Muscle of leg (tissue), 11 donors: Measurements from ENCODE around the gene NRCAM. TPM values are rescaled to one million over a fixed set of nuclear protein-coding genes. Genes with fewer than 3 reads are reported as not detected.

Experiments used
- DNase-seq: peaks from one replicate; pipeline ENCODE4 v3.0.0; 2013
- H3K27ac ChIP-seq: one replicate; pipeline ENCODE4 v1.5.1; 2013; ENCODE audit warnings: mild to moderate bottlenecking, low read length, control low read depth
- H3K27me3 ChIP-seq: one replicate; pipeline ENCODE4 v1.6.1; 2013; ENCODE audit warnings: low read length; ENCODE audit not compliant: control insufficient read depth, insufficient read depth
- H3K36me3 ChIP-seq: one replicate; pipeline ENCODE4 v1.6.1; 2013; ENCODE audit warnings: low read length; ENCODE audit not compliant: control insufficient read depth, insufficient read depth
- H3K4me1 ChIP-seq: one replicate; pipeline ENCODE4 v1.6.1; 2013; ENCODE audit warnings: low read length; ENCODE audit not compliant: control insufficient read depth, insufficient read depth
- H3K4me3 ChIP-seq: one replicate; pipeline ENCODE4 v1.5.1; 2013; ENCODE audit warnings: low read length, control low read depth
- H3K9me3 ChIP-seq: replicated peaks from 2 replicates; pipeline ENCODE4 v1.6.1; 2013; ENCODE audit warnings: low read depth, low read length; ENCODE audit not compliant: control insufficient read depth
- WGBS: methylation state at CpG from one replicate; pipeline ENCODE4 v1.1.5; 2013; ENCODE audit warnings: missing lambda C conversion rate; ENCODE audit not compliant: insufficient coverage; 5-methylcytosine and 5-hydroxymethylcytosine counted together
- polyA plus RNA-seq, 8 donors: library from polyadenylated mRNA; unstranded; fragments of 120-200 nt; gene quantifications; one replicate each; pipeline versions ENCODE4 v1.2.1 to v1.2.3, GENCODE V29; 2013; ENCODE audit warnings: inconsistent platforms in 1 of 8, low replicate concordance in 1 of 8; ENCODE audit not compliant: insufficient read length in 8 of 8, insufficient read depth in 1 of 8
- total RNA-seq: library from RNA; stranded (reverse); fragments of 120-200 nt; gene quantifications from one replicate; pipeline ENCODE4 v1.2.4, GENCODE V29; 2013

NRCAM gene
- total and polyA plus RNA-seq, 9 donors = 17.5 to 35.6 (median 23.3) TPM

- Histone ChIP-seq H3K4me3 (no peak overlapping the region), H3K27ac (no peak overlapping the region), H3K4me1 (peaks cover 13% of the 10 kb centered on the region), H3K27me3 (no peaks in the 10 kb centered on the region), H3K9me3 (no peaks in the 10 kb centered on the region), H3K36me3 (no peaks in the 10 kb centered on the region)
- WGBS = 75% methylated on average over 3 of the region's 4 CpGs
- DNase-seq = no peak
Observed at GRCh38 chr7:108257954-108258353, 198.3 kb downstream of the NRCAM start.

GRCh38 chr7:108254259-108254658 lies 202.0 kb downstream of the NRCAM start:
- Histone ChIP-seq H3K9me3 (no peaks in the 10 kb centered on the region), H3K27me3 (no peaks in the 10 kb centered on the region), H3K36me3 (no peaks in the 10 kb centered on the region), H3K4me1 (no peaks in the 10 kb centered on the region), H3K27ac (no peak overlapping the region), H3K4me3 (no peak overlapping the region)
- DNase-seq = no peak
- no CpG with 5 or more reads among the region's 2 CpGs for WGBS

DNA sequence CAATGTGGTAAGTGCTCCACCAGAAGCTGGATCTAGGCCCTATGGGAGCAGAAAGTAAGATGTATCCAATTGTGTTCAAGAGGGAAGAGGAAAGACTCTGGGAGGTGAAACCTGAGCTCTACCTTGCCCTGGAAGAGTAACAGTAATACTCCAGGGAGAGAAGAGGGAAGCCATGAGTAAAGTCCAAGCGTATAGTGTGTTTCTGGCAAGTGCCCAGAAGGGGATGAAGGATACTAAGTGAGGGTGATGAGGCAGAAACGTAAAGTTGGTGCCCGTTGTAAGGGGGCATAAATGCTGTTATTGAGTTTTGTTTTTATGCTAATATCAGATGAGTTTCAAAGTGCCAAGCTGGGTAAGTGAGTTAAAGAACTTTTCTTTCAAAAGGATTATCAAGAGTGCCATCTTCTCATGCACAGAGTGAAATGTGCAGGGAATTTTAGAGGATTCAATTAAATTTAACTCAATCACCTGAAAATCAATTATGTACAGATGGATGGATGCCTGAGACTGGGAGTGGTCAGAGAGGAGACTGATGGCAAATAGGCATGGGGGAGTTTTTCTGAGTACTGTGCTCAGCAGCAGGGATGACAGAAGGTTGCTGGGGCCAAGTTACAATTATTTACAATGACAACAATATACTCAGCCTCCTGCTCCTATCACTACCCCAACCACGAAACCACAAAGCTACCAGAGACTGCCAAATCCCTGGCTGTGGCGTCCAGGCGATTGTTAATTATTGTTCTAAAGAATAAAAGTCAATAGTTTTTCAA lies 202.8 kb downstream of the NRCAM start:
- no peaks in the 10 kb centered on the region for H3K27me3 ChIP-seq
- H3K36me3 ChIP-seq = no peaks in the 10 kb centered on the region
- no peak overlapping the region for H3K4me3 ChIP-seq
- no peaks in the 10 kb centered on the region for H3K4me1 ChIP-seq
- H3K27ac ChIP-seq = no peak overlapping the region
- WGBS = 37% methylated on average over 2 of the region's 6 CpGs
- no peak for DNase-seq
- H3K9me3 ChIP-seq = no peaks in the 10 kb centered on the region

DNA sequence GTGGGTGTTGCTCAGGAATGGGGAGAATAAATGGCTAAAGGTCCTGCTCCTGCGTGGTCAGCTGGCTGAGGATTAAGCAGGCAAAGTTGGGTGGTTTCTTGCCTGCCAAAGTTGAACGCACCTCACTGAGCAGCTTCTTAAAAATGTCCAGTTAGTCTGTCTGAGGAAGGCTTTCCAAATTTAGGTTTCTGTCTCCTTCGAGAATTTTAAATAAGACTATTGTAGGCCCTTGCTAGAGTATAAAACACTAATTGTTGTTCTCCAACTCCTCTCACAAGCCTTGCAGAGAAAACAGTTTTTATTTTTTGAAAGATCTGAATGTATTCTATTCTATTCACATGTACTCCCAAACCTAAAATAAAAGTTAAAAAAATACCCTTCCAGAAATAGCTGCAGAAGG lies 204.1 kb downstream of the NRCAM start:
- H3K27me3 ChIP-seq = no peaks in the 10 kb centered on the region
- no peak overlapping the region for H3K27ac ChIP-seq
- no peak overlapping the region for H3K4me3 ChIP-seq
- no peaks in the 10 kb centered on the region for H3K36me3 ChIP-seq
- H3K9me3 ChIP-seq = no peaks in the 10 kb centered on the region
- DNase-seq = no peak
- no peaks in the 10 kb centered on the region for H3K4me1 ChIP-seq
- WGBS = 58% methylated on average over 2 of the region's 3 CpGs

GRCh38 chr7:108251700-108252099 lies 204.5 kb downstream of the NRCAM start:
- Histone ChIP-seq H3K27ac (no peak overlapping the region), H3K36me3 (no peaks in the 10 kb centered on the region), H3K27me3 (no peaks in the 10 kb centered on the region), H3K4me3 (no peak overlapping the region), H3K9me3 (no peaks in the 10 kb centered on the region), H3K4me1 (peaks cover under 1% of the 10 kb centered on the region)
- no CpG with 5 or more reads among the region's 1 CpG for WGBS
- DNase-seq = no peak

DNA sequence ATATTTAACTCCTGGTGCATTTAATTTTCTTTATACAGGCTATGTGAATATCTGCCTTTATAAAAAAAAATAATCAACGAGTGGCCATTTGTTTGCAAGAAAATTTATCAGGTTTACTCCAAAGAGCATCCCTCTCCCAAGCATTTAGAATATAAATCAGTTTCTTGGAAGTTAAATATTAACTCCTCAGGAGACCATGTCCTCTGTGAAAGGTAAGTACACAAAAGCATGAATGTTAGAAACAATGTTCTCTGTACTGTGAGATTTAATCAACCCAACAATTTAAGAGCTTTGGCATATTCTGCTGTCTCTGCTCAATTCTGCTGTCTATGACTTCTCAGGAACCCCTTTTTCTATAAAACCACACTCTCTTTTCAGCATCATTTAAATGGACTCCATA lies 206.8 kb downstream of the NRCAM start:
- no peaks in the 10 kb centered on the region for H3K27me3 ChIP-seq

DNA sequence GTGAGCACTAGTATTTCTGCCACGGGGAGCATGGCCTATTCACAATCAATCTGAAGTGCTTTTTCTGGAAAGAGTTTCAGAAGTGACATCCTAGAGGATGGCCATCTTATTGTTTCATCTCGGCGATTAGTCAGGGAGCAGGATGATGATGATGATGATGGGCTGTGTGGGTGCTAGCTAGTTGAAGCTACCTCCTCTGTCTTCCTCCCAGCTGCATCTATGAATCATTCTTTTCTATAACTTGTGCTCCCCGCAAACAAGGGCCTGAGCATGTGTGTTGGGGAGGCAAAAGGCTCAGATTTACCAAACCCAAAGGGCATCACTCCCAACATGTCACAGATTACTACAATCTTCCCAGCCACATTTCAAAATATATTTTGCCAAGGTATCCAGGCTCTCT lies 207.4 kb downstream of the NRCAM start:
- Histone ChIP-seq H3K27ac (no peak overlapping the region), H3K4me1 (peaks cover 7% of the 10 kb centered on the region), H3K27me3 (no peaks in the 10 kb centered on the region), H3K36me3 (no peaks in the 10 kb centered on the region), H3K9me3 (no peaks in the 10 kb centered on the region), H3K4me3 (no peak overlapping the region)
- no peak for DNase-seq
- WGBS = no CpG with 5 or more reads among the region's 4 CpGs

More for the DNA sequence above, 206.8 kb downstream of the NRCAM start:
- H3K36me3 ChIP-seq = no peaks in the 10 kb centered on the region
- H3K27ac ChIP-seq = no peak overlapping the region
- no peak overlapping the region for H3K4me3 ChIP-seq
- no CpG with 5 or more reads among the region's 1 CpG for WGBS
- no peaks in the 10 kb centered on the region for H3K9me3 ChIP-seq
- DNase-seq = no peak
- peaks cover 7% of the 10 kb centered on the region for H3K4me1 ChIP-seq

DNA sequence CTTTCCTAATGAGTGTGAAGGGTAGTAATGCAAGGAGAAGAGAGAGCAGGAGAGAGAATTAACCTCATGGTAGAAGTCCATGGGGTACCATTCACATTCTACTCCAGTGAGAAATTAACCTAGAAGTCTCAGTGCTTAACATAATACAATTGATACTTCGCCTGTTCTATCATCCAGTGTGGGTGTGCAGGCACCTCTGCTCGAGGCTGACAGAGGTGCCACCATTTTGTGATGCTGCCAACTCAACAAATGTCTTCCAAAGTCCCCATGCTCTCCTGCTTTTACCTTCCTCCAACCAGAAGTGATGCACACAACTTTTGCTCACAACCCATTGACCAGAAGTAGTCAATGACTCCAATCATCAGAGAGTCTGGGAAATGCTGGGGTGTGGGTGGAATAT lies 207.8 kb downstream of the NRCAM start:
- H3K9me3 ChIP-seq = no peaks in the 10 kb centered on the region
- no peaks in the 10 kb centered on the region for H3K27me3 ChIP-seq
- DNase-seq = no peak
- no peak overlapping the region for H3K4me3 ChIP-seq
- 81% methylated on average over 2 of the region's 2 CpGs for WGBS
- H3K36me3 ChIP-seq = no peaks in the 10 kb centered on the region
- no peak overlapping the region for H3K27ac ChIP-seq
- H3K4me1 ChIP-seq = peaks cover 7% of the 10 kb centered on the region

DNA sequence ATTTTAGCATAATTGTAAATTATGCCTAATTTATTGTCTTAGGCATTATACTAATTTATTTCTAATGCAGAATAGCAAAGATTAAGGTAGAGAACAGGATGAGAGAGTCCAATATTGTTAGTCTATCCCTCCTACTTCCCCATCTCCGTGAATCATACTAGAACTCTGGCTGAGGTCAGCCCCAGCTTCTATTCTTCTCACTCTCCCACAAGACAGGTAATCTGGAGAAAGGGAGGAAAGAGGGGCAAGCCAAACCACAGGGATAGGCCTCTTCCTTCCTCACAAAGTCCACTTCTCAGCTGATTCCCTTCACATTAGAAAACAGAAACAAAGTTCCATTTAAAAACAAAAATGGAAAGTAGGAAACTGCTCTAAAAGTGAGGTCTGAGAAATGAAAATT lies 208.6 kb downstream of the NRCAM start:
- DNase-seq = no peak
- H3K4me1 ChIP-seq = peaks cover 7% of the 10 kb centered on the region
- WGBS = no CpG with 5 or more reads among the region's 1 CpG

DNA sequence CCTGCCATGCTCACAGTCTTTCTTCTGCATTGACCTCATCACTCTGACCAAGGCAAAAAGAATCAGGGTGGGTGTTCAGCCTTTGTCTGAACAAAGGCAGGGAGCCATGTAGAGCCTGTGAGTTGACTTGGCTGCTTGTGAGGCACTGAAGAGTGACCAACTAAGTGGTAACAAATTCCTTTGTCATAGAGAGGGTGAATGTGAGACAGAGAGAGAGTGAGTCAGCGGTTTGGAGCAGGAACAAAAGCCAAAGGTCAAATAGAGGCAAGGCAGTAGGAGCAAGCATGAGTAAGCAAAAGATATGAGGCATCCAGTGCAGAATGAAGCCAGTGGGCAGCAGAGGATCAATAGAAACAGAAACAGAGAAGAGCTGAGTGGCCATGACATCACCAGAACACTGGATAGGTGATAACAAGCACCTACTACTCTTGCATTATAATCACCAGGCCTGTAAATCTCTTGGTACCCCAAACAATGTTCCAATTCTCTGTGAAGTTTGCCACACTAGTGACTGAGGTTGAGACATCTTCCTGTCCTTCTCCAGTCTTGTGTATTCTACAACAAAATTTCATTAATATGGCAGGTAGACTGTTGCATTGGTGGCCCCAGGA lies 209.9 kb downstream of the NRCAM start:
- WGBS = 73% methylated on average over 1 of the region's 1 CpG
- H3K4me1 ChIP-seq = peaks cover 7% of the 10 kb centered on the region
- no peak overlapping the region for H3K4me3 ChIP-seq
- H3K27ac ChIP-seq = peak overlapping the region; percentile 52
- no peaks in the 10 kb centered on the region for H3K9me3 ChIP-seq
- H3K36me3 ChIP-seq = no peaks in the 10 kb centered on the region
- no peaks in the 10 kb centered on the region for H3K27me3 ChIP-seq
- DNase-seq = no peak

More for the DNA sequence above, 208.6 kb downstream of the NRCAM start:
- no peak overlapping the region for H3K27ac ChIP-seq
- H3K9me3 ChIP-seq = no peaks in the 10 kb centered on the region
- no peaks in the 10 kb centered on the region for H3K27me3 ChIP-seq
- no peaks in the 10 kb centered on the region for H3K36me3 ChIP-seq
- H3K4me3 ChIP-seq = no peak overlapping the region
